Spleen (tissue), 11 donors: ENCODE data around the gene STMN3. TPM values are rescaled to one million over a fixed set of nuclear protein-coding genes. Genes with fewer than 3 reads are reported as not detected.

Experiments
- DNase-seq: peaks from one replicate; pipeline ENCODE4 v3.0.0-alpha.2; 2020
- H3K27ac ChIP-seq, 8 donors: fragments of 200-600 bp; sonication (generic) in 7 of 8; 1 replicate in 4 of 8; 2 replicates in 4 of 8; pipeline versions ENCODE4 v1.5.0 to v1.8.0; 2016 to 2021; ENCODE audit warnings: inconsistent platforms in 4 of 8, mild to moderate bottlenecking in 4 of 8, moderate library complexity in 1 of 8
- H3K27me3 ChIP-seq, 7 donors: fragments of 200-600 bp; sonication (generic) in 6 of 7; replicated peaks in 1 of 7; 1 replicate in 4 of 7; 2 replicates in 3 of 7; pipeline versions ENCODE4 v1.5.0 to v1.8.0; 2016 to 2021; ENCODE audit warnings: inconsistent platforms in 3 of 7, mild to moderate bottlenecking in 1 of 7
- H3K36me3 ChIP-seq, 6 donors: fragments of 200-600 bp; sonication (generic) in 5 of 6; 1 replicate in 4 of 6; 2 replicates in 2 of 6; pipeline versions ENCODE4 v1.5.0 to v1.8.0; 2016 to 2021; ENCODE audit warnings: inconsistent platforms in 2 of 6
- H3K4me1 ChIP-seq, 6 donors: fragments of 200-600 bp; sonication (generic) in 5 of 6; 1 replicate in 3 of 6; 2 replicates in 3 of 6; pipeline versions ENCODE4 v1.5.0 to v1.8.0; 2016 to 2021; ENCODE audit warnings: inconsistent platforms in 3 of 6
- H3K4me3 ChIP-seq, 8 donors: fragments of 200-600 bp; sonication (generic) in 7 of 8; 1 replicate in 4 of 8; 2 replicates in 4 of 8; pipeline versions ENCODE4 v1.5.0 to v1.8.0; 2016 to 2021; ENCODE audit warnings: inconsistent platforms in 4 of 8, mild to moderate bottlenecking in 4 of 8, moderate library complexity in 2 of 8
- H3K9me3 ChIP-seq, 8 donors: fragments of 200-600 bp; sonication (generic) in 7 of 8; 1 replicate in 4 of 8; 2 replicates in 4 of 8; pipeline versions ENCODE4 v1.5.0 to v1.8.0; 2016 to 2021; ENCODE audit warnings: inconsistent platforms in 4 of 8
- POLR2A ChIP-seq, 3 donors: fragments of 450-650 bp; IDR thresholded peaks; one replicate each; pipeline ENCODE4 v1.5.1; 2017; ENCODE audit warnings: antibody characterized with exemption in 3 of 3, mild to moderate bottlenecking in 1 of 3
- POLR2AphosphoS5 ChIP-seq, 3 donors: sonication (generic); formaldehyde crosslinking; IDR thresholded peaks; one replicate each; pipeline ENCODE4 v1.5.1; 2017; ENCODE audit warnings: antibody characterized with exemption in 3 of 3
- WGBS, 5 donors: extraction: QIAGEN DNeasy Blood & Tissue Kit in 3 of 5; methylation state at CpG; one replicate each; pipeline versions ENCODE4 v1.1.5 to v1.1.7; 2013 to 2018; 5-methylcytosine and 5-hydroxymethylcytosine counted together
- intact Hi-C: fragments of 100-400 bp; cut with DNase I; formaldehyde crosslinking; loops from one replicate; pipeline ENCODE4 v1.15.0; 2023; ENCODE audit warnings: low total_unique reads
- polyA plus RNA-seq, 3 donors: library from polyadenylated mRNA; stranded (reverse); fragments of 200-250 nt; gene quantifications; one replicate each; pipeline ENCODE4 v1.2.1, GENCODE V29; 2013
- total RNA-seq, 7 donors: library from RNA; depleted of rRNA in 3 of 7; stranded (reverse); fragments of >200 nt in 3 of 7; fragmentation: NEBNext Ultra II Directional in 4 of 7; extraction: Animal tissue kit (Norgen Biotek cat#: 25700) in 4 of 7; gene quantifications; one replicate each; pipeline versions ENCODE4 v1.1.0 to v1.2.1, GENCODE V29; 2016 to 2021
- TF ChIP-seq, protein P1 (sequence below), 11 experiments: fragments of 200-600 bp in 7 of 11; fragments of 450-650 bp in 4 of 11; sonication (generic) in 4 of 11; IDR thresholded peaks in 8 of 11; conservative IDR thresholded peaks in 3 of 11; 1 replicate in 7 of 11; 2 replicates in 4 of 11; pipeline versions ENCODE4 v1.4.0 to v1.8.0; 2016 to 2021; ENCODE audit warnings: antibody characterized with exemption in 11 of 11, inconsistent platforms in 4 of 11, mild to moderate bottlenecking in 1 of 11
- donor health status: healthy with polysubstance abuse.
- donor health status: DM: no; HTN: no; CAD: no; lungs with moderate emphysema.
- donor health status: DM: no; HTN: no; CAD: no.
- donor health status: Bipolar disorder and iron deficiency.
- donor health status: healthy.
- donor health status: DM: no; HTN: no; CAD: no.
- donor health status: DM: yes; HTN: yes; CAD: no.

The STMN3 gene
- total and polyA plus RNA-seq, 10 donors: 16.1 to 57.0 (median 32.3) TPM

DNA sequence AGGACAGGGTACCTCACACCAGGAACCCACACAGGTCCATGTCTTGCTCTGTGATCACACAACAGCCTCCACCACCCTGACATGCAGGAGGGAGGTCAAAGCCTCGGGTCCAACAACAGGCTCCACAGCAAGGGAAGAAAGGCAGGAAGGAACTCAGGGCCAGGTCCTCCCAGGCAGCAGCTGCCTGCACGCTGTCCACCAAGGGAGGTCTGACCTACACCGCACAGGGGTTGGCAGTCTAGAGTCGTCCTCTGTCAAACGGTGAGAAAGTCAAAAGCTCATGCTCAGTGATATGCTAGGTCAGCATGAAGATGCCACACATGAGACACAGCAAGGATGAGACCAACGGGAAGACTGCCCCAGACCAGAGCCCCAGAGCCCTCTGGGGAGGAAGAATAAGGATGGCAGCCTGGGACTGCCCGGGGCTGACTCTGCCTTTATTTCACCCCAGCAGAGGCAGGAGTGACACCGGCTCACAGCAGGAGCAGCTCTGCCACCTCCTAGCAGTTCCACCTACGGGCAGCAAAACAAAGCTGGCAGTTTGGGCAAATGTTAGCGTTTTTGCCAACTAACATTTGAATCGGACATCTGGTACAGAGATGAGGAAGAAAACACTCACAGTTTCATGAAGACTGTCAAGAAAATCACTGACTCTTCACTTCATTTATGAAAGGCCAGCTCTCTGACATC is 34.8 kb downstream of the STMN3 start:
- Histone ChIP-seq H3K27me3 (no peaks in the 10 kb centered on the region), H3K36me3 (peaks cover 0 to 64% (median 41%) of the 10 kb centered on the region in 6 donors), H3K4me3 (no peak overlapping the region), H3K4me1 (peaks cover 0 to 54% (median 4%) of the 10 kb centered on the region in 6 donors), H3K27ac (no peak overlapping the region), H3K9me3 (no peaks in the 10 kb centered on the region)
- intact Hi-C loops: no loop called here
- 83 to 89% (median 84%) methylated on average over 11 of the region's 11 CpGs for WGBS, 5 donors
- TF ChIP-seq POLR2A (IDR thresholded peaks at IDR 0.05): no peak
- no peak for TF ChIP-seq POLR2AphosphoS5 (IDR thresholded peaks at IDR 0.05)
- TF ChIP-seq, protein P1, sequence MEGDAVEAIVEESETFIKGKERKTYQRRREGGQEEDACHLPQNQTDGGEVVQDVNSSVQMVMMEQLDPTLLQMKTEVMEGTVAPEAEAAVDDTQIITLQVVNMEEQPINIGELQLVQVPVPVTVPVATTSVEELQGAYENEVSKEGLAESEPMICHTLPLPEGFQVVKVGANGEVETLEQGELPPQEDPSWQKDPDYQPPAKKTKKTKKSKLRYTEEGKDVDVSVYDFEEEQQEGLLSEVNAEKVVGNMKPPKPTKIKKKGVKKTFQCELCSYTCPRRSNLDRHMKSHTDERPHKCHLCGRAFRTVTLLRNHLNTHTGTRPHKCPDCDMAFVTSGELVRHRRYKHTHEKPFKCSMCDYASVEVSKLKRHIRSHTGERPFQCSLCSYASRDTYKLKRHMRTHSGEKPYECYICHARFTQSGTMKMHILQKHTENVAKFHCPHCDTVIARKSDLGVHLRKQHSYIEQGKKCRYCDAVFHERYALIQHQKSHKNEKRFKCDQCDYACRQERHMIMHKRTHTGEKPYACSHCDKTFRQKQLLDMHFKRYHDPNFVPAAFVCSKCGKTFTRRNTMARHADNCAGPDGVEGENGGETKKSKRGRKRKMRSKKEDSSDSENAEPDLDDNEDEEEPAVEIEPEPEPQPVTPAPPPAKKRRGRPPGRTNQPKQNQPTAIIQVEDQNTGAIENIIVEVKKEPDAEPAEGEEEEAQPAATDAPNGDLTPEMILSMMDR (IDR thresholded peaks at IDR 0.05 in 8 of 11, conservative IDR thresholded peaks at IDR 0.05 in 3 of 11): no peak
- peak; percentile 59 for DNase-seq

DNA sequence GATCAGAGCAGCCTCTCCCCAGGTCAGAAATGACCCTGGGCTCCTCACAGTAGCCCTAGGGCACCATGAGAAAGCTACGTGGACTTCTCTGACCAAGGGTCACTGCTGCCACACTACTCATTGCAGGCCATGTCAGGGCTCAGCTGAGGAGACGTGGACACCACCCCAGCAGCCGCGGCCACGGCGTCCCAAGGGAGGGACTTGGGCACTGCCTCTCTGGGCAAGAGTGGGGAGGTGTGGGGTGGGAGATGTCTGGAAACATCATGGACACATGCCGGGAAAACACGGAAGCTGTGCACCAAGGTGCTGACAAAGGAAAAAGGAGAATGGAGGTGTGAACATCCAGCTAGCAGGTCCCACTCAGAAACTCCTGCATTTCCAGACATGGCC is 35.4 kb downstream of the STMN3 start:
- TF ChIP-seq POLR2AphosphoS5 (IDR thresholded peaks at IDR 0.05): peak in 1 of 3 donors; percentile 29
- TF ChIP-seq, protein P1 (IDR thresholded peaks at IDR 0.05 in 8 of 11, conservative IDR thresholded peaks at IDR 0.05 in 3 of 11): no peak
- Histone ChIP-seq H3K27ac (no peak overlapping the region), H3K4me1 (peaks cover 0 to 54% (median 9%) of the 10 kb centered on the region in 6 donors), H3K27me3 (no peaks in the 10 kb centered on the region), H3K4me3 (no peak overlapping the region), H3K36me3 (peaks cover 0 to 66% (median 41%) of the 10 kb centered on the region in 6 donors), H3K9me3 (no peaks in the 10 kb centered on the region)
- WGBS, 5 donors: 87 to 97% (median 94%) methylated on average over 7 to 8 of the region's 8 CpGs
- intact Hi-C loops: no loop called here
- DNase-seq: no peak

DNA sequence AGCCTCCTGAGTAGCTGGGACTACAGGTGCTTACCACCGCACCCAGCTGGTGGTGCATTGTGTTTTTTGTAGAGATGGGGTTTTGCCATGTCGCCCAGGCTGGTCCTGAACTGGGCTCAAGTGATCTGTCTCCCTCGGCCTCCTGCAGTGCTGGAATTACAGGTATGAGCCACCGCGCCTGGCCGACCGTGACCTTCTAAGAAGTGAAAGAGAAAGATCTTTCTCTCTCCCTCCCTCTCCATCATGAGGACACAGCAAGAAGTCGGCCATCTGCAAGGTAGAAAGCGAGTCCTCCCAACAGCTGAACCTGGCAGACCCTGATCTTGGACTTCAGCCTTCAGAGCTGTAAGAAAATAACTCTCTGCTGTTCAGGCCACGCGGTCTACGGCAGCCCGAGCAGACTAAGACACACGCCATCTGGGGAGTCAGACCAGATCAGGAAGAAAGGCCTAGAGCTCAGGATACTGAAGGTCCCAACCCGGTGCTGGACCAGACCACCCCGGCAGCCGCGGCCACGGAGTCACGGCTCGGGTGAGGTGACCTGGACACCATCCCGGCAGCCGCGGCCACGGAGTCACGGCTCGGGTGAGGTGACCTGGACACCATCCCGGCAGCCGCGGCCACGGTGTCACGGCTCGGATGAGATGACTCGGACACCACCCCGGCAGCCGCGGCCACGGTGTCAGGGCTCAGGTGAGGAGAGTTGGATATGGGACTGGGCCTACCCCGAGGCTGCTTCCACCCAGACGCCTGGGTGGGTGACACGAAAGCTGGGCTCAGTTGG is 35.9 kb downstream of the STMN3 start:
- Histone ChIP-seq H3K4me1 (peaks cover 0 to 54% (median 15%) of the 10 kb centered on the region in 6 donors), H3K9me3 (no peaks in the 10 kb centered on the region), H3K27me3 (no peaks in the 10 kb centered on the region), H3K36me3 (peaks cover 0 to 70% (median 41%) of the 10 kb centered on the region in 6 donors), H3K4me3 (no peak overlapping the region), H3K27ac (no peak overlapping the region)
- WGBS, 5 donors: 93 to 97% (median 95%) methylated on average over 19 to 41 of the region's 41 CpGs
- DNase-seq: no peak
- intact Hi-C loops: no loop called here
- peak in 1 of 3 donors; percentile 10 for TF ChIP-seq POLR2AphosphoS5 (IDR thresholded peaks at IDR 0.05)
- TF ChIP-seq, protein P1 (IDR thresholded peaks at IDR 0.05 in 8 of 11, conservative IDR thresholded peaks at IDR 0.05 in 3 of 11): no peak
- TF ChIP-seq POLR2A (IDR thresholded peaks at IDR 0.05): no peak
